Measurements from ENCODE around the gene BPTF.
"Not testable (repeated sequence)": the region's sequence is repeated elsewhere in the genome, so short reads cannot be mapped to it uniquely, and the experiment has no call there.

BPTF gene

DNA sequence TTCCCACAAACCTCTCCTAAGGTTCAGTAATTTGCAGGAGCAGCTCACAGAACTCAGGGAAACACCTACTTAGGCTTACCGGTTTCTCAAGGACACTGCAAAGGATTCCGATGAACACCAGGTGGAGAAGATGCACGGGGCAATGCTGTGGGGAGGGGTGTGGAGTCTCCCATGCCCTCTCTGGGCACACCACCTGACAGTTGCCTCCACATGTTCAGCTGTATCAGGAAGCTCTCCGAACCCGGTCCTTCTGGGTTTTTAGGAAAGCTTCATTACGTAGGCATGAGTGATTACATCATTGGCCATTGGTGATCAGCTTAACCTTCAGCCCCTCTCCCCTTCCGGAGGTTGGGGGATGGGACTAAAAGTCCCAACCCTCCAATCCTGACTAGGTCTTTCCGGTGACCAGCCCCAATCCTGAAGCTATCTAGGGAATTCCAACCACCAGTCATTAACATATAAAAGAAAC, 149.3 kb downstream of the BPTF start:
- DNase-seq (ENCODE audit: low spot score): no peak

GRCh38 chr17:67976306-67976705, 151.0 kb downstream of the BPTF start:
- not testable (repeated sequence) for DNase-seq (ENCODE audit: low spot score)

- no peak for DNase-seq (ENCODE audit: low spot score)
Measured at GRCh38 chr17:67980456-67980855, 155.2 kb downstream of the BPTF start.

DNA sequence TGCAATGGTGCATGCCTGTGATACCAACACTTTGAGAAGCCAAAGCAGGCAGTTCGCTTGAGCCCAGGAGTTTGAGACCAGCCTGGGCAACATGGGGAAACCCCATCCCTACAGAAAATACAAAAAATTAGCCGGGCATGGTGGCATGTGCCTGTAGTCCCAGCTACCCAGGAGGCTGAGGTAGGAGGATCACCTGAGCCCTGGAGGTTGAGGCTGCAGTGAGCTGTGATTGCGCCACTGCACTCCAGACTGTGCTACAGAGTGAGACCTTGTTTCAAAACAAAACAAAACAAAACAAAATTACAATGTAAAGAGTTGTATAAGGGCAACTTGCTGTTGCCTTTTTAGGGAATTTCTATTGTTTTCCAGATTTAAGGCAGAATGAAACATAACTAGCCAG, 155.6 kb downstream of the BPTF start:
- not testable (repeated sequence) for DNase-seq (ENCODE audit: low spot score)

DNA sequence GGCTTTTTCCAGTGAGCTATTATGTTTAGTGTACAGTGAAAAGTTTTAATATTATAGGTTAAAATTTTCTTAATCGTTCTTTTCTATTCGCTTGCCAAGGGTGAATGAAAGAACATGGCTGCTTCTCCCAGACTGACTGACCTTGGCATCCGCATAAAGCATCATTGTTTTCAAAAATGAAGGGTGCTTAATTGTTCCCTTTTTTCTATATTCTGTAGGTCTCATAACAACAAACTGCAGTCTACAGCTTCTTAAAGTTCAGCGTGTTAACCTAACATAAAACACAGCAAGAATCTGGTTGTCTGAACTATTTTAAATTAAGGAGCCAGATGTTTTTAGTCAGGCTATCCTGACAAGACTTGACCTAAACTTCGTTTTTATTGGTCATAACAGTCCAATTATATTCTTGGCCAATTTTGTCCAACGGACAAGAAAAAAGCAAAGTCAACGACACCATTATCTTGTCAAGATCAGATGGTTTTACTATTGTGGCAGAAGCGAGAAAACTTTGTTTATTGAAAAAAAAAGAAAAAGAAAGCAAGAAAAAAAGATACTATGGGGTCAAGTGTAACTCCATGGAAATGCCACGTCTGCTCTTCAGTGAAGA, 156.8 kb downstream of the BPTF start:
- DNase-seq (ENCODE audit: low spot score): no peak

GRCh38 chr17:67982686-67983382, 157.5 kb downstream of the BPTF start:
- no peak for DNase-seq (ENCODE audit: low spot score)

- DNase-seq (ENCODE audit: low spot score): no peak
Measured at GRCh38 chr17:67983383-67983688, 158.0 kb downstream of the BPTF start.

GRCh38 chr17:67990909-67991308, 165.6 kb downstream of the BPTF start:
- no peak for DNase-seq (ENCODE audit: low spot score)

GRCh38 chr17:67992548-67993152, 167.3 kb downstream of the BPTF start:
- DNase-seq (ENCODE audit: low spot score): no peak

DNA sequence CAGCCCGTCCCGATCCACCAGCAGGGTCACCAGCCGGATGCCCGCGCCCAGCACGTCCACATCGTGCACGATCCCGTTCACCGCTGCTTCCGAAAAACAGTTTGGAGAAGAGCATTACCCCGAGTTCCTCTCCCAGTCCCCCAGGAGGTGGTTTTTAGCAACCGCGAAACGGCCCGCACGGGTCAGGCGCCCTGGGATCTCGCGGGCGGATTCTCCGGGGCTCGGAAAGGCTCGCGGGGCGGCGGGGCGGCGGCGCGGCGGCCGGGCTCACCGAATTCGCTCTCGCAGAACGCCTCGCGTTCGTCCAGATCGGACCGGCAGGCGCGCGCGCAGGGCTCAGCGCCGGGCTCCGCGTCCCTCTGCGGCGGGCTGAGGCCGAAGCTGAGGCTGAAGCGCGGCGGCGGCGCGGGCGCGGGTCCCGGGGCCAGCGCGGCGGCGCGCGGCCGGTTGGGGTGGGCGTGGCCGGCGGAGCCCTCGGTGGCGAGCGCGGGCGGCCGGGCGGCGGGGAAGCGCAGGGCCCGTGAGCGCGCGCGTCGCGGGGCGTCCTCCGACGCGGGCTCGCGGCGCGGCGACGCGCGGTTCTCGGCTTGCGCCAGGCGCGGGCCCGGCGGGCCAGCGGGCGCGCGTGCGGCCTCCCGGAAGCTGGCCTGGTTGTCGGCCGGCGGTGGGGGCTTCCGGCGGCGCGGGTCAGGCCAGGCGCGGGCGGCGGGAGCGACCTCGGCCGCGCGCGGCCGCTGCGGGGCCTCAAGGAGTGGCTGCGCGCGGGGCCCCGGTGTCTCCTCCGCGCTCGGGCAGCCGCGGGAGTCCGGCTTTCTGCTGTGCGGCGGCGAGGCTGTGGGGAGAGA, 168.1 kb downstream of the BPTF start:
- DNase-seq (ENCODE audit: low spot score): peak; percentile 66

DNA sequence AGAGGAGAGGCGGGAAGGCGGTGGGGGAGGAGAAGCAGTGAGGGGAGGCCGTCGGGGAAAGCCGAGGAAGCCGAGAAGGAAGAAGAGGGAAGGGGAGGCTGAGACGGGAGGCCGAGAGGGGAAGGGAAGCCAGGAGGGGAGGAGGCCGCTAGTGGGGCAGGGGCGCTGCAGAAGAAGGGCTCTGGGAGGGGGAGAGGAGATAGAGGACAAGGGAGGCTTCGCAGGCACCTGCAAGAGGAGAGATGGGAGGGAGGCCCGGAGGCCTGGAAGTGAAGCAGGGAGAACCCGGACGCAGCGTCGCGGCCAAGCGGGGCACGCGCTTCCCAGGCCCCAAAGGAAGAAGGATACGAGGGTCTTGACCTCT, 168.7 kb downstream of the BPTF start:
- DNase-seq (ENCODE audit: low spot score): no peak

DNA sequence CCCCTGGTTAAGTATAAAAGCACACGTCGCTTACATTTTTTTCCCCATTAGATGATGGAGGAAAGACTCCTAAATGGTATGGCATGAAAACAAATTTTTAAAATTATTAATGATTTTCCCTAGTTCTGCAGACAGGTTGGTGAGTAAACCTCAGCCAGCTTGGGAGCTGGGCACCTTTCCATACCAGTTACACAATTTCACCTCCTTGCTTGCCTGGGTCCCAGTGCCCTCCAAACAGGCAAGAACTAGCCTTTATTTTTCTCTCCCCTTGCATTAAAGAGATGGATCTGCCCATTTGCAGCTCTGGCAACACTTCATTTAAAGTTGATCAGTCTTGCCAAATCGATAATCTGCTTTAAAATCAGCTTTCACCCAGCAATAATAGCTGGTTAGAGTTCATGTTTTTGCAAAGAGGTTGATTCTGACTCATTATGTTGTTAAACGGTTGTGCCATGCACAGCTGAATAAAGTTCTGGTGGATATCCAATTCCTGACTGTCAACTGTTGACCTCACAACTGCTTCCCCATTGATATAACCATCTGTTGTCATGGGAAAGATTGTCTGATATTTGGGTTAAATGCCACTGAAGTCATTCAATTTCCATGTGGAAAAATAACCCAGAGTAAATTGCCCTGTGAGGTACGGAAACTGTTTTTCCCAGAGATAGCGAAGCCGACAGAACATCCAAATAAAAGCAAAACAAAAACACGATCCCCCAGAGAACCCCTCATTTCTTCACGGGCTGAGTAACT, 169.7 kb downstream of the BPTF start:
- no peak for DNase-seq (ENCODE audit: low spot score)

GRCh38 chr17:67995570-67996263, 170.4 kb downstream of the BPTF start:
- no peak for DNase-seq (ENCODE audit: low spot score)

- not testable (repeated sequence) for DNase-seq (ENCODE audit: low spot score)
Measured at GRCh38 chr17:67996301-67997171, 171.2 kb downstream of the BPTF start, which contains the start of gene C17orf58. TSS of gene C17orf58 (minus strand) at chr17:67996469. CDS start at chr17:67996198, 271 bp downstream.

GRCh38 chr17:67998466-67998865, 173.2 kb downstream of the BPTF start:
- no peak for DNase-seq (ENCODE audit: low spot score)

DNA sequence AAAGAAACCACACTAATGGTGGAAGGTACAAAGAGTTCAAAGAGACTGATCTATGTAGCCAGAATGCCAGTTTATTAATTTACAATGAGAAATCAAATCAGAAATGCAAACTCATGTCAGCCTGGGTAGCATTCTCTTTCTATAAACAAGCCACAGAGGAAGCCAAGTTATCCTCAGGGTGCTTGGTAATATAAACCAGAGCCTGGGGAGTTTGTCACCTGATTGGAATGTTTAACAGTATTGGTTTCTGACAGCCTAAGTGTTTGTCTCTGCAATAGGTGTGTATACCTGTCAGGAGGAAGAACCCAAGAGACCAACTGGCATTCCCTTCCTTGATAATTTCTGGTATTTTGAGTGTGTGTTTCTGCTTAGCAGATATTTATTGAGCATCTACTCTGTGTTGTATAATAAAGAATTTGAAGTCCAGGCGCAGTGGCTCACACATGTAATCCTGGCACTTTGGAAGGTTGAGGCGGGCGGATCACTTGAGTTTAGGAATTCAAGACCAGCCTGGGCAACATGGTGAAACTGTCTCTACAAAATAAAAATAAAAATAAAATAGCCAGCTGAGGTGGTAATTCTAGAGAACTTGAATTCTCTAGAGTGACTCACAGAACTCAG, 174.1 kb downstream of the BPTF start:
- no peak for DNase-seq (ENCODE audit: low spot score)

- DNase-seq (ENCODE audit: low spot score): no peak
Measured at GRCh38 chr17:68004201-68004600, 178.9 kb downstream of the BPTF start.

GRCh38 chr17:68006797-68007196, 181.5 kb downstream of the BPTF start:
- DNase-seq (ENCODE audit: low spot score): no peak

- DNase-seq (ENCODE audit: low spot score): peak; percentile 58
Measured at GRCh38 chr17:68011199-68011665, 185.9 kb downstream of the BPTF start.

DNA sequence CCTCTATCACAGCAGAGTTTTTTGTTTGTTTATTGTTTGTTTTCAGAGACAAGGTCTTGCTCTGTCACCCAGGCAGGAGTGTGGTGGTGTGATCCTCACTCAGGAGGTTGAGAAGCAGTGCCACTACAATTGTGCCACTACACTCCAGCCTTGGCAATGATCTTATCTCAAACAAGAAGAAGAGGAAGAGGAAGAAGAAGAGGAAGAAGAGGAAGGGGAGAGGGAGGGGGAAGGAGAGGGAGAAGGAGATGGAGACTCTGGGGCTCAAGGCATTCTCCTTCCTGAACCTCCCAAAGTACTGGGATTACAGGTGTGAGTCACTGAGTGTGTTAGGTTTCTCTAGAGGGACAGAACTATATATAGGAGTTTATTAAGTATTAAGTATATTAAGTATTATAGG, 188.1 kb downstream of the BPTF start:
- no peak for DNase-seq (ENCODE audit: low spot score)
